ENCODE results near the gene IL17RB. TPM values are rescaled to one million over a fixed set of nuclear protein-coding genes. Genes with fewer than 3 reads are reported as not detected.

IL17RB gene
- total RNA-seq, 1 donor from 2014 or later, result not detected

DNA sequence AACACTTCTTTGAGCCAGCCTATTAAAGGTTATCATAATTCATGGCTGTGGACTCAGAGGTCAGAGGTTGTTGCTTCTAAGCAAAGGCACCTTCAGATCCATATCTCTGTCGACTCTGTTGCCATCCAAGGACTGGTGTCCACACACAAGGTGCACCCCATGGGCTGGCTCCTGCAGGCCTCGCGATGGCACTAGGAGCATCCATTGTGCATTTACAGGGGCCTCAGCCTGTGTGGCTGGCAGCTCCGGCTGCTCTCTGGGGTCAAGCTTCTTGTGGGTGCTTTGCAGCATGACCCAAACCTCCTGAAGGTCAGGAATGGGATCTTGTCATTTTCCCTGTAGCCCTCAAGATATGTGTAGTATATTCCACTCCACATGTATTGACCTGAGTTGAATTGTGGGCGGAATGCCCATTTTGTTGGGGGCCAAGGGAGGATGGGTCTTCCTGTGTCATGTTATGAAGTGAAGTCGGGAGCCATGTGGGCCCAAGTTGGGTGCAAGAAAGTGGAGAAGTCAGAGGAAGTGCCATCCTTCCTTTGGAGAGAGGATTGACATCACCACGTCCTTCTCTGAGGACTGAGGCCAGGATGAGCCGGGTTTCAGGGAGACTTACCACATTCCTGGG lies 44.0 kb upstream of the IL17RB start:
- intact Hi-C loops (cut with DNase I), result no loop called here

DNA sequence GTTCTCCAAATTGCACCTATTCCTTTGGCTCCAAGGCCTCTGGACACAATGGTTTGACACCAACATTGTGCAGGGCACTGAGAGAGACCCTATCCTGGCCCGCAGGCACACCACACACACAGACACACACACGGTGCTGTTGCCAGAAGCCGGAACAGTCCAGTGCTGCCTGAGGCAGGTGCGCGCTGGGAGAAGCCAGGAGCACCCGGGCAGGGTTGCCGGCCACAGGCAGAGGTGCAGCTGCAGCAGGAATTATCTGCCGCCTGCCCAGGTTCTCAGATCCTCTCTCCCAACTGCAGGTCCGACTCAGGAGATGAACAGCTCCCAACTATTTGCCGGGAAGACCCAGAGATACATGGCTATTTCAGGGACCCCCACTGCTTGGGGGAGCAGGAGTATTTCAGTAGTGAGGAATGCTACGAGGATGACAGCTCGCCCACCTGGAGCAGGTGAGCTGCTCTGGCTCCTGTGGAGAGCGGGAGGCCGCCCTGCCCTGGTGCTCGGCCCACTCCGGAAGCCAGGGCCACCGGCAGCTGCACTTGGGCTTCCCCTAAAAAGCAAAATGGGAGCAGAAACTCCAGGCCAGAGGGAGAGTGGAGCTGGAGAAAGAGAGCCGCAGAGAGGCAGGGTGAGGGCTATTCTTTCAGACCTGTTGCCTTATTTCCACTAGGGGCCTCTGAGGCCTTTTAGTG lies 43.1 kb upstream of the IL17RB start:
- Histone ChIP-seq H3K27ac (no peak overlapping the region), H3K36me3 (no peaks in the 10 kb centered on the region), H3K9me3 (no peaks in the 10 kb centered on the region), H3K4me1 (peaks cover 8 to 11% of the 10 kb centered on the region in 2 donors), H3K27me3 (no peaks in the 10 kb centered on the region), H3K4me3 (no peak overlapping the region)
- intact Hi-C loops (cut with DNase I), result no loop called here
- peak in 1 of 2 donors; percentile 24 for DNase-seq (ENCODE audit: low spot score in 2 of 2)
- TF ChIP-seq, protein P1, sequence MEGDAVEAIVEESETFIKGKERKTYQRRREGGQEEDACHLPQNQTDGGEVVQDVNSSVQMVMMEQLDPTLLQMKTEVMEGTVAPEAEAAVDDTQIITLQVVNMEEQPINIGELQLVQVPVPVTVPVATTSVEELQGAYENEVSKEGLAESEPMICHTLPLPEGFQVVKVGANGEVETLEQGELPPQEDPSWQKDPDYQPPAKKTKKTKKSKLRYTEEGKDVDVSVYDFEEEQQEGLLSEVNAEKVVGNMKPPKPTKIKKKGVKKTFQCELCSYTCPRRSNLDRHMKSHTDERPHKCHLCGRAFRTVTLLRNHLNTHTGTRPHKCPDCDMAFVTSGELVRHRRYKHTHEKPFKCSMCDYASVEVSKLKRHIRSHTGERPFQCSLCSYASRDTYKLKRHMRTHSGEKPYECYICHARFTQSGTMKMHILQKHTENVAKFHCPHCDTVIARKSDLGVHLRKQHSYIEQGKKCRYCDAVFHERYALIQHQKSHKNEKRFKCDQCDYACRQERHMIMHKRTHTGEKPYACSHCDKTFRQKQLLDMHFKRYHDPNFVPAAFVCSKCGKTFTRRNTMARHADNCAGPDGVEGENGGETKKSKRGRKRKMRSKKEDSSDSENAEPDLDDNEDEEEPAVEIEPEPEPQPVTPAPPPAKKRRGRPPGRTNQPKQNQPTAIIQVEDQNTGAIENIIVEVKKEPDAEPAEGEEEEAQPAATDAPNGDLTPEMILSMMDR (IDR thresholded peaks at IDR 0.05), result no peak

More for the DNA sequence above, 44.0 kb upstream of the IL17RB start:
- Histone ChIP-seq H3K4me3 (no peak overlapping the region), H3K4me1 (peaks cover 8 to 11% of the 10 kb centered on the region in 2 donors), H3K27me3 (no peaks in the 10 kb centered on the region), H3K9me3 (no peaks in the 10 kb centered on the region), H3K27ac (no peak overlapping the region), H3K36me3 (no peaks in the 10 kb centered on the region)
- no peak for DNase-seq (ENCODE audit: low spot score in 2 of 2)
- TF ChIP-seq, protein P1 (IDR thresholded peaks at IDR 0.05), result no peak

DNA sequence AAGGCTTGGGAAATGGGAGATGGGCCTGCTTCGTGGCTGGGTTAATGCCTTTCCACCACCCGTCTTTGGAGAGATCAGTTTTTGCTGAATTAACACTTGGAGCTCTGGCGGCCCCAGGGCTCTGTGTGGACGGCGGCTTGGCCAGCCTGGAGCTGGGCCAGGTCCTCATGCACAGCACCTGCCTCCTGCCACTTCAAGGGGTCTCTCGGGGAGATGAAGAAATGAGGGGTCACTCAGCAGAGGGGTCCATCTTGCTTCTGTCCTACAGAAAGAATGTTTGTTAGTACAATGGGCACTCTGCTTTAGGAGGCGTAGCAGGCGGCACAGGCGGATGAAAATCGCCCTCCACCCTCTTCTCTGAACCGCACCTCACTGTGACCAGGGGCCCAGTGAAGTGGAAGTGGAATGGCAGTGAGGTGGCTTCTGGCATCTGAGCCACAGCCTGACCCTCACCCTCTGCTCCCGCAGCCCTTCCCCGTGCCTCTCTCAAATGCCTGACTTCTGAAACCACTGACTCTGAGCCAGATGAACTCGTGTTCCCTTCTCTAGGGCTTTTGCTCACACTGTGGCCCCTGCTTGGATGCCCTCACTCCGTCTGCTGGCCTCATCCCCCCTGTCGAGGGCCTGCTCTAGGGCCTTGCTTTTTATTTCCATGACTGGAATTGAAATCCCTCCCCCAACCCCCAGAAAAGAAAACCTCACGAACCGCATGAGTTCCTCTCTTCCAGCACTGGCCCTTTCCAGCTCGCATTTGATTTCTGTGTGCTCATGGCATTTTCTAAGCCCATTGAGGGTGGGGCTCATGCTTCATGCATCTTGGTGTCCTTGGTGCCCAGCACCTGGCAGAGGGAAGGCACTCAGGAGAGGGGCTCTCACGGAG lies 42.3 kb upstream of the IL17RB start:
- intact Hi-C loops (cut with DNase I), result no loop called here
- Histone ChIP-seq H3K4me3 (no peak overlapping the region), H3K27ac (no peak overlapping the region), H3K9me3 (no peaks in the 10 kb centered on the region), H3K27me3 (no peaks in the 10 kb centered on the region), H3K4me1 (peaks cover 8 to 11% of the 10 kb centered on the region in 2 donors), H3K36me3 (no peaks in the 10 kb centered on the region)
- TF ChIP-seq, protein P1 (IDR thresholded peaks at IDR 0.05), result no peak
- peak in 1 of 2 donors; percentile 49 for DNase-seq (ENCODE audit: low spot score in 2 of 2)

DNA sequence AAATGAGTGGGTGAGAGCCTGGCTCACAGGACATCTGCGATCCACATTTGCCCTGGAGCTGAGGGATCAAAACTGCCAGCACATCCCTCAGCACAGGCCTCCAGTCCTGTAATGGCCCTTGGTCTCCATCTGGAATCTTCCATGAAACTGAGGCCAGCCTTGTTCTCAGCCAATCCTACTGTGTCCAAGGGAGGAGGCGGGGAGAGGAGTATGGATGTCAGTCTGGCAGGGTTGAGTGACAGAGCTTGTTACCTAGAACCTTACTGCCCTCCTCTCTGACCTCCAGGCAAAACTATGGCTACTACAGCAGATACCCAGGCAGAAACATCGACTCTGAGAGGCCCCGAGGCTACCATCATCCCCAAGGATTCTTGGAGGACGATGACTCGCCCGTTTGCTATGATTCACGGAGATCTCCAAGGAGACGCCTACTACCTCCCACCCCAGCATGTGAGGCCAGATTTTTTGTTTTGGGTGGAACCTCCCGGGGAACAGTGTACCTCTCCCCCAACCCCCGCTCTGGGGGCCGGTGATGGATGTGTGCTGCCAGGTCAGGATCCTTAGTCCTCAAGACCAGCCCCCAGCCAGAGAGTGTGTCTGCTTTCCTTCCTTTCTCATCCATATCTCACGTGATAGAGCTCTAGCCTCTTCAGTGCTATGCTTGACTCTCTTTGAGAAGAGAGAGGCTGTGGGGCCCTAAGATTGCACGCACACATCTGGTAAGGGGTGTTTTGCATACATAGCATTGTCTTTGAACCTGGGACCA lies 41.5 kb upstream of the IL17RB start:
- Histone ChIP-seq H3K36me3 (no peaks in the 10 kb centered on the region), H3K9me3 (no peaks in the 10 kb centered on the region), H3K4me1 (peaks cover 8 to 11% of the 10 kb centered on the region in 2 donors), H3K27ac (no peak overlapping the region), H3K27me3 (no peaks in the 10 kb centered on the region), H3K4me3 (no peak overlapping the region)
- peak in 1 of 2 donors; percentile 65 for DNase-seq (ENCODE audit: low spot score in 2 of 2)
- intact Hi-C loops (cut with DNase I), result no loop called here
- TF ChIP-seq, protein P1 (IDR thresholded peaks at IDR 0.05), result no peak
